H1 (cell line): ENCODE results near the gene RNF5. TPM values are rescaled to one million over a fixed set of nuclear protein-coding genes. Genes with fewer than 3 reads are reported as not detected.

Source experiments
- CTCF ChIA-PET: fragments of 300-600 bp; sonication (Branson Sonifier 250); formaldehyde crosslinking; loops from one replicate; lab custom pipeline; 2021; ENCODE audit not compliant: partially characterized antibody; lab: Charles Lee
- POLR2A ChIA-PET: fragments of 300-600 bp; sonication (Branson Sonifier 250); formaldehyde crosslinking; loops from one replicate; lab custom pipeline; 2021; ENCODE audit warnings: inconsistent platforms; ENCODE audit not compliant: partially characterized antibody; lab: Charles Lee
- DNase-seq, 2 experiments: peaks; one replicate each; pipeline versions ENCODE4 v3.0.0 to v3.0.0-alpha.2; 2010 to 2022; ENCODE audit warnings: low spot score in 2 of 2, low read depth in 1 of 2, mixed read lengths in 1 of 2
- FAIRE-seq: peaks from 2 replicates; lab custom pipeline; 2011; peaks lifted over from hg19 to GRCh38; lab: Jason Lieb, UNC
- H2AFZ ChIP-seq: 2 replicates; pipeline ENCODE4 v1.8.1; 2012; ENCODE audit warnings: low read length, inconsistent platforms
- H2AK5ac ChIP-seq: 2 replicates; pipeline ENCODE4 v1.6.1; 2013; ENCODE audit warnings: low read depth, low read length
- H2BK120ac ChIP-seq: replicated peaks from 2 replicates; pipeline ENCODE3; 2013; ENCODE audit warnings: low read depth, low read length, inconsistent platforms
- H2BK12ac ChIP-seq: 2 replicates; pipeline ENCODE4 v1.6.1; 2013; ENCODE audit warnings: low read depth, low read length
- H2BK15ac ChIP-seq: 2 replicates; pipeline ENCODE4 v1.6.1; 2013; ENCODE audit warnings: low read length
- H2BK20ac ChIP-seq: 2 replicates; pipeline ENCODE4 v1.6.1; 2013; ENCODE audit warnings: low read length
- H2BK5ac ChIP-seq: 2 replicates; pipeline ENCODE4 v1.6.1; 2013; ENCODE audit warnings: low read depth, low read length
- H3K14ac ChIP-seq: 2 replicates; pipeline ENCODE4 v1.6.1; 2013; ENCODE audit warnings: inconsistent platforms; ENCODE audit not compliant: insufficient read length
- H3K18ac ChIP-seq: 2 replicates; pipeline ENCODE4 v1.6.1; 2013; ENCODE audit warnings: low read length; ENCODE audit errors: extremely low read depth
- H3K23ac ChIP-seq: 2 replicates; pipeline ENCODE4 v1.6.1; 2013; ENCODE audit warnings: inconsistent platforms; ENCODE audit not compliant: insufficient read length
- H3K23me2 ChIP-seq: 2 replicates; pipeline ENCODE4 v1.6.1; 2013; ENCODE audit warnings: low read depth, low read length
- H3K27ac ChIP-seq: 2 replicates; pipeline ENCODE4 v1.6.1; 2011; ENCODE audit warnings: low read depth, low read length, inconsistent platforms
- H3K27me3 ChIP-seq, 4 experiments: replicated peaks in 1 of 4; 1 replicate in 1 of 4; 2 replicates in 3 of 4; pipeline versions ENCODE4 v1.6.1 to v1.8.1; 2011 to 2013; ENCODE audit warnings: low read length in 3 of 4, mild to moderate bottlenecking in 3 of 4, inconsistent platforms in 2 of 4, mixed read lengths in 2 of 4, moderate library complexity in 1 of 4; ENCODE audit not compliant: control insufficient read depth in 3 of 4, insufficient read depth in 3 of 4; ENCODE audit errors: extremely low read depth in 1 of 4
- H3K36me3 ChIP-seq, 4 experiments: 2 replicates each; pipeline versions ENCODE4 v1.6.1 to v1.8.1; 2011 to 2013; ENCODE audit warnings: mild to moderate bottlenecking in 4 of 4, low read length in 3 of 4, moderate library complexity in 2 of 4, control low read depth in 1 of 4, inconsistent platforms in 1 of 4; ENCODE audit not compliant: insufficient read depth in 4 of 4, control insufficient read depth in 2 of 4
- H3K4ac ChIP-seq: replicated peaks from 2 replicates; pipeline ENCODE3; 2013; ENCODE audit warnings: low read length, low read depth, mixed read lengths, inconsistent platforms; ENCODE audit not compliant: insufficient read length
- H3K4me1 ChIP-seq, 4 experiments: replicated peaks in 1 of 4; 1 replicate in 1 of 4; 2 replicates in 3 of 4; pipeline versions ENCODE4 v1.6.1 to v1.8.1; 2011 to 2013; ENCODE audit warnings: low read length in 3 of 4, inconsistent platforms in 2 of 4, mixed read lengths in 1 of 4; ENCODE audit not compliant: insufficient read depth in 4 of 4, control insufficient read depth in 3 of 4
- H3K4me2 ChIP-seq, 2 experiments: 2 replicates each; pipeline versions ENCODE4 v1.6.1 to v1.8.1; 2011 to 2013; ENCODE audit warnings: low read depth in 2 of 2, low read length in 2 of 2, control low read depth in 1 of 2, inconsistent platforms in 1 of 2, mild to moderate bottlenecking in 1 of 2; ENCODE audit not compliant: insufficient read depth in 1 of 2
- H3K4me3 ChIP-seq, 4 experiments: fragments of 200-600, 300-600 bp in 1 of 4; sonication (generic), shearing (Covaris generic), sonication (Bioruptor Twin) in 1 of 4; 2 replicates each; pipeline versions ENCODE4 v1.5.1 to v1.8.1; 2011 to 2016; ENCODE audit warnings: low read length in 4 of 4, low read depth in 3 of 4, control low read depth in 2 of 4, inconsistent platforms in 2 of 4, mild to moderate bottlenecking in 2 of 4, mixed read lengths in 1 of 4, moderate library complexity in 1 of 4; ENCODE audit not compliant: insufficient read depth in 2 of 4; ENCODE audit errors: extremely low read depth in 1 of 4
- H3K56ac ChIP-seq: replicated peaks from 2 replicates; pipeline ENCODE3; 2013; ENCODE audit warnings: low read depth, mild to moderate bottlenecking, mixed read lengths, low read length, inconsistent platforms; ENCODE audit not compliant: insufficient read length
- H3K79me1 ChIP-seq: 2 replicates; pipeline ENCODE4 v1.6.1; 2013; ENCODE audit warnings: low read depth, low read length, control low read depth
- H3K79me2 ChIP-seq, 2 experiments: 2 replicates each; pipeline versions ENCODE4 v1.6.1 to v1.8.1; 2012 to 2013; ENCODE audit warnings: low read length in 2 of 2, mild to moderate bottlenecking in 2 of 2, inconsistent platforms in 1 of 2; ENCODE audit not compliant: insufficient read depth in 2 of 2, control insufficient read depth in 1 of 2
- H3K9ac ChIP-seq, 4 experiments: replicated peaks in 1 of 4; 1 replicate in 1 of 4; 2 replicates in 3 of 4; pipeline versions ENCODE4 v1.6.1 to v1.8.1; 2011 to 2013; ENCODE audit warnings: low read depth in 3 of 4, low read length in 3 of 4, control low read depth in 2 of 4, mild to moderate bottlenecking in 2 of 4, moderate library complexity in 2 of 4, inconsistent platforms in 1 of 4; ENCODE audit errors: extremely low read depth in 1 of 4
- H3K9me3 ChIP-seq, 2 experiments: 2 replicates each; pipeline versions ENCODE4 v1.6.1 to v1.8.1; 2012 to 2013; ENCODE audit warnings: mild to moderate bottlenecking in 2 of 2, moderate library complexity in 2 of 2, control low read depth in 1 of 2, inconsistent platforms in 1 of 2, low read depth in 1 of 2, low read length in 1 of 2, mixed read lengths in 1 of 2; ENCODE audit not compliant: insufficient read depth in 2 of 2
- H4K20me1 ChIP-seq, 2 experiments: replicated peaks in 1 of 2; 2 replicates each; pipeline versions ENCODE3 to v1.8.1; 2011 to 2013; ENCODE audit warnings: inconsistent platforms in 2 of 2, low read length in 2 of 2, mild to moderate bottlenecking in 1 of 2; ENCODE audit not compliant: insufficient read depth in 2 of 2, control insufficient read depth in 1 of 2
- H4K5ac ChIP-seq: 2 replicates; pipeline ENCODE4 v1.6.1; 2013; ENCODE audit warnings: low read length, low read depth, mixed read lengths, inconsistent platforms; ENCODE audit not compliant: insufficient read length
- H4K8ac ChIP-seq: 2 replicates; pipeline ENCODE4 v1.8.0; 2013; ENCODE audit warnings: mild to moderate bottlenecking, moderate library complexity, low read length, inconsistent platforms; ENCODE audit not compliant: insufficient read depth; ENCODE audit errors: extremely low read depth
- H4K91ac ChIP-seq: replicated peaks from 2 replicates; pipeline ENCODE3; 2013; ENCODE audit warnings: low read length, mixed read lengths, inconsistent platforms; ENCODE audit not compliant: insufficient read length
- CTBP2 ChIP-seq: IDR thresholded peaks from 2 replicates; pipeline ENCODE4 v1.7.0; 2011; ENCODE audit warnings: borderline replicate concordance, mild to moderate bottlenecking, moderate library complexity, mixed read lengths, low read length; ENCODE audit not compliant: insufficient read depth, insufficient read length
- EGR1 ChIP-seq: IDR thresholded peaks from 2 replicates; pipeline ENCODE4 v1.6.1; 2011; ENCODE audit warnings: low read depth, low read length, borderline replicate concordance
- EZH2 ChIP-seq: fragments of 200-600 bp; sonication (generic); IDR thresholded peaks from 2 replicates; pipeline ENCODE4 v1.7.1; 2012; ENCODE audit warnings: low read depth, mild to moderate bottlenecking, moderate library complexity, low read length, inconsistent platforms; ENCODE audit not compliant: severe bottlenecking
- KDM1A ChIP-seq: fragments of 200-600, 300-600 bp; sonication (generic); IDR thresholded peaks from 2 replicates; pipeline ENCODE4 v1.7.1; 2016; ENCODE audit warnings: mild to moderate bottlenecking, low read length, borderline replicate concordance
- RBBP5 ChIP-seq: IDR thresholded peaks from 2 replicates; pipeline ENCODE4 v1.7.1; 2012; ENCODE audit warnings: low read depth, mild to moderate bottlenecking, inconsistent platforms, low read length, moderate library complexity, borderline replicate concordance
- WGBS, 2 experiments: shearing (Covaris generic) in 1 of 2; methylation state at CpG; one replicate each; pipeline versions ENCODE4 v1.1.6 to v1.1.7; 2013 to 2015; ENCODE audit warnings: low lambda C conversion rate in 2 of 2, mixed read lengths in 2 of 2, inconsistent platforms in 1 of 2, low coverage in 1 of 2, missing lambda C conversion rate in 1 of 2; ENCODE audit not compliant: insufficient replicate concordance in 2 of 2, insufficient coverage in 1 of 2, insufficient read length in 1 of 2; ENCODE audit errors: extremely low coverage in 1 of 2, missing lambda C conversion rate in 1 of 2; 5-methylcytosine and 5-hydroxymethylcytosine counted together
- polyA plus RNA-seq, 7 experiments: library from polyadenylated mRNA; depleted of rRNA in 3 of 7; stranded (reverse) in 5 of 7; unstranded in 2 of 7; fragments of >200 nt in 5 of 7; fragments of 200-250 nt in 2 of 7; gene quantifications; 1 replicate in 5 of 7; 2 replicates in 1 of 7; 4 replicates in 1 of 7; pipeline versions ENCODE4 v1.2.1 to v1.2.3, GENCODE V29; 2011 to 2013; ENCODE audit warnings: missing spikeins in 2 of 7, mixed read lengths in 2 of 7
- total RNA-seq: library from RNA; stranded (reverse); fragmentation: NEBNext Ultra II Directional; extraction: Animal tissue kit (Norgen Biotek cat#: 25700); gene quantifications from 2 replicates; pipeline ENCODE4 v1.2.1, GENCODE V29; 2021
- TF ChIP-seq, protein P1 (sequence below), 3 experiments: IDR thresholded peaks; 1 replicate in 2 of 3; 2 replicates in 1 of 3; pipeline versions ENCODE4 v1.5.1 to v1.6.1; 2011; ENCODE audit warnings: low read length in 3 of 3, mild to moderate bottlenecking in 3 of 3, inconsistent platforms in 2 of 3, low read depth in 1 of 3, moderate library complexity in 1 of 3; ENCODE audit not compliant: insufficient read depth in 1 of 3; ENCODE audit errors: control extremely low read depth in 1 of 3

Gene RNF5
- total and polyA plus RNA-seq, 2 of the 8 experiments (the other 6 are each of a cell fraction or from before 2014, with no cell fraction given) = 90.0 to 158 TPM

DNA sequence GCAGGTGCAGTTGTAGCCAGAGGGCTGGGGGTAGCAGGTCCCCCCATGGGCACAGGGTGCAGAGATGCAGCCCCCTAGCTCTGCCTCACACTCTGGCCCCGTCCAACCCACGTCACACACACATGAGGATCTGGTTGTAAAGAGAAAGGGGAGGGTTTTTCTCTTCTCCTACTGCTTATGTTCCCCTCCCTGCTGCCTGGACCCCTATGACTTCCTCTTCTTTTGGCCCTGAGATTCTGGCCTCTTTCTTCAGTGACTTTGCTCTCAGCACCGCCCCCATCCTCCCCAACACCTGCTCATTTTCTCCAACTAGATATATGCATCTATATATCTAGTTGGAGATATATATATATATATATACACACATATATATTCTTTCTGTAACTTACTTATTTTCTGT is 35.9 kb downstream of the RNF5 start:
- Histone ChIP-seq H3K18ac (no peak overlapping the region), H3K9me3 (no peaks in the 10 kb centered on the region), H3K79me2 (no peaks in the 10 kb centered on the region), H3K4me3 (no peak overlapping the region), H3K14ac (no peak overlapping the region), H3K4ac (no peak overlapping the region), H4K20me1 (no peaks in the 10 kb centered on the region), H3K9ac (no peak overlapping the region), H3K4me2 (no peak overlapping the region), H3K27me3 (no peaks in the 10 kb centered on the region)
- WGBS, 2 experiments = 85% methylated on average over 3 of the region's 3 CpGs; no CpG with 5 or more reads in 1 of the 2 experiments
- TF ChIP-seq, protein P1, sequence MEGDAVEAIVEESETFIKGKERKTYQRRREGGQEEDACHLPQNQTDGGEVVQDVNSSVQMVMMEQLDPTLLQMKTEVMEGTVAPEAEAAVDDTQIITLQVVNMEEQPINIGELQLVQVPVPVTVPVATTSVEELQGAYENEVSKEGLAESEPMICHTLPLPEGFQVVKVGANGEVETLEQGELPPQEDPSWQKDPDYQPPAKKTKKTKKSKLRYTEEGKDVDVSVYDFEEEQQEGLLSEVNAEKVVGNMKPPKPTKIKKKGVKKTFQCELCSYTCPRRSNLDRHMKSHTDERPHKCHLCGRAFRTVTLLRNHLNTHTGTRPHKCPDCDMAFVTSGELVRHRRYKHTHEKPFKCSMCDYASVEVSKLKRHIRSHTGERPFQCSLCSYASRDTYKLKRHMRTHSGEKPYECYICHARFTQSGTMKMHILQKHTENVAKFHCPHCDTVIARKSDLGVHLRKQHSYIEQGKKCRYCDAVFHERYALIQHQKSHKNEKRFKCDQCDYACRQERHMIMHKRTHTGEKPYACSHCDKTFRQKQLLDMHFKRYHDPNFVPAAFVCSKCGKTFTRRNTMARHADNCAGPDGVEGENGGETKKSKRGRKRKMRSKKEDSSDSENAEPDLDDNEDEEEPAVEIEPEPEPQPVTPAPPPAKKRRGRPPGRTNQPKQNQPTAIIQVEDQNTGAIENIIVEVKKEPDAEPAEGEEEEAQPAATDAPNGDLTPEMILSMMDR (IDR thresholded peaks at IDR 0.05; ENCODE audit: control extremely low read depth in 1 of 3, insufficient read depth in 1 of 3, low read depth in 1 of 3, low read length in 3 of 3) = no peak
- no peak for TF ChIP-seq EZH2
- TF ChIP-seq RBBP5 = no peak
- TF ChIP-seq KDM1A = no peak
- TF ChIP-seq CTBP2 = no peak
- no peak for TF ChIP-seq EGR1
- TF ChIP-seq, all 59 proteins: peak for 0
- Histone ChIP-seq H3K27ac (no peak overlapping the region), H3K23ac (no peak overlapping the region), H2BK120ac (no peak overlapping the region), H3K56ac (no peak overlapping the region), H3K79me1 (no peaks in the 10 kb centered on the region; the same call in 1 of the 2 replicates), H2BK15ac (no peak overlapping the region), H4K91ac (no peak overlapping the region), H4K5ac (no peak overlapping the region), H2BK20ac (no peak overlapping the region), H3K36me3 (no peaks in the 10 kb centered on the region), H3K4me1 (no peaks in the 10 kb centered on the region), H2BK12ac (no peak overlapping the region), H2AK5ac (no peak overlapping the region), H3K23me2 (no peaks in the 10 kb centered on the region; the same call in 1 of the 2 replicates), H2AFZ (no peak overlapping the region), H4K8ac (no peak overlapping the region), H2BK5ac (no peak overlapping the region)
- DNase-seq = no peak
- ChIA-PET POLR2A (no interaction called here), CTCF (interaction anchor here (0.9 kb wide), 1 partner anchor 71 kb away, joined by 3 read pairs; no protein-coding TSS in a partner anchor)
- FAIRE-seq = no peak
